Measurements from ENCODE around the gene SPIRE1. TPM values are rescaled to one million over a fixed set of nuclear protein-coding genes. Genes with fewer than 3 reads are reported as not detected.

SPIRE1 gene
- total RNA-seq, 1 experiment from 2014 or later: 9.5 TPM

- CTCF ChIA-PET: no interaction called here
- Mint-ChIP-seq H3K27ac (ENCODE audit: unreplicated experiment) (no peak overlapping the region), H3K9me3 (ENCODE audit: unreplicated experiment) (no peaks in the 10 kb centered on the region), H3K36me3 (ENCODE audit: insufficient read depth, unreplicated experiment) (no peaks in the 10 kb centered on the region), H3K4me1 (ENCODE audit: low read depth, unreplicated experiment) (peaks cover 7% of the 10 kb centered on the region), H3K4me3 (ENCODE audit: unreplicated experiment) (no peak overlapping the region), H3K27me3 (ENCODE audit: insufficient read depth, unreplicated experiment) (no peaks in the 10 kb centered on the region)
- BruUV-seq (replicated peaks): no TSS peak
- intact Hi-C loops (cut with micrococcal nuclease; ENCODE audit: unreplicated experiment): no loop called here
- POLR2A ChIA-PET: no interaction called here
- H3K9me3 ChIP-seq: no peaks in the 10 kb centered on the region
- H3K4me3 ChIP-seq (ENCODE audit: low read depth, low read length): no peak overlapping the region
- H3K27me3 ChIP-seq (replicated peaks; ENCODE audit: control insufficient read depth, insufficient read depth, low read length): no peaks in the 10 kb centered on the region
- TF ChIP-seq CTCF (IDR thresholded peaks at IDR 0.05; ENCODE audit: insufficient read depth in 1 of 2, low read depth in 1 of 2, low read length in 1 of 2, severe bottlenecking in 1 of 2, unreplicated experiment in 1 of 2): no peak
- peaks cover 13% of the 10 kb centered on the region for H3K4me1 ChIP-seq
- DNase-seq: no peak
- H3K36me3 ChIP-seq (ENCODE audit: control insufficient read depth, insufficient read depth, low read length): no peaks in the 10 kb centered on the region
Observed at GRCh38 chr18:12599543-12599942, 58.4 kb downstream of the SPIRE1 start.

- no peaks in the 10 kb centered on the region for H3K9me3 ChIP-seq
- Mint-ChIP-seq H3K36me3 (ENCODE audit: insufficient read depth, unreplicated experiment) (no peaks in the 10 kb centered on the region), H3K27ac (ENCODE audit: unreplicated experiment) (no peak overlapping the region), H3K9me3 (ENCODE audit: unreplicated experiment) (no peaks in the 10 kb centered on the region), H3K4me3 (ENCODE audit: unreplicated experiment) (no peak overlapping the region), H3K4me1 (ENCODE audit: low read depth, unreplicated experiment) (peaks cover 7% of the 10 kb centered on the region), H3K27me3 (ENCODE audit: insufficient read depth, unreplicated experiment) (no peaks in the 10 kb centered on the region)
- H3K4me3 ChIP-seq (ENCODE audit: low read depth, low read length): no peak overlapping the region
- no peaks in the 10 kb centered on the region for H3K27me3 ChIP-seq (replicated peaks; ENCODE audit: control insufficient read depth, insufficient read depth, low read length)
- POLR2A ChIA-PET: interaction anchor here (0.8 kb wide), 1 partner anchor 221 kb away, joined by 3 read pairs; the partner anchor contains the start of gene AFG3L2
- DNase-seq: no peak
- H3K36me3 ChIP-seq (ENCODE audit: control insufficient read depth, insufficient read depth, low read length): no peaks in the 10 kb centered on the region
- peaks cover 13% of the 10 kb centered on the region for H3K4me1 ChIP-seq
- intact Hi-C loops (cut with micrococcal nuclease; ENCODE audit: unreplicated experiment): no loop called here
- CTCF ChIA-PET: interaction anchor here (0.6 kb wide), 1 partner anchor 327 kb away, joined by 9 read pairs; no protein-coding TSS in a partner anchor
- no peak for TF ChIP-seq CTCF (IDR thresholded peaks at IDR 0.05; ENCODE audit: insufficient read depth in 1 of 2, low read depth in 1 of 2, low read length in 1 of 2, severe bottlenecking in 1 of 2, unreplicated experiment in 1 of 2)
- BruUV-seq (replicated peaks): no TSS peak
Observed at GRCh38 chr18:12598181-12598930, 59.6 kb downstream of the SPIRE1 start.

- intact Hi-C loops (cut with micrococcal nuclease; ENCODE audit: unreplicated experiment): no loop called here
- no peaks in the 10 kb centered on the region for H3K36me3 Mint-ChIP-seq (ENCODE audit: insufficient read depth, unreplicated experiment)
- BruUV-seq (replicated peaks): no TSS peak
- H3K4me1 Mint-ChIP-seq (ENCODE audit: low read depth, unreplicated experiment): peaks cover 7% of the 10 kb centered on the region
- no peaks in the 10 kb centered on the region for H3K9me3 ChIP-seq
- no peak for TF ChIP-seq CTCF (IDR thresholded peaks at IDR 0.05; ENCODE audit: insufficient read depth in 1 of 2, low read depth in 1 of 2, low read length in 1 of 2, severe bottlenecking in 1 of 2, unreplicated experiment in 1 of 2)
- no peak overlapping the region for H3K4me3 Mint-ChIP-seq (ENCODE audit: unreplicated experiment)
- no peaks in the 10 kb centered on the region for H3K36me3 ChIP-seq (ENCODE audit: control insufficient read depth, insufficient read depth, low read length)
- no peaks in the 10 kb centered on the region for H3K27me3 ChIP-seq (replicated peaks; ENCODE audit: control insufficient read depth, insufficient read depth, low read length)
- peak; percentile 34 to 51 for DNase-seq
- no peaks in the 10 kb centered on the region for H3K27me3 Mint-ChIP-seq (ENCODE audit: insufficient read depth, unreplicated experiment)
- CTCF ChIA-PET: interaction anchor here (0.6 kb wide), 1 partner anchor 326 kb away, joined by 9 read pairs; no protein-coding TSS in a partner anchor
- H3K9me3 Mint-ChIP-seq (ENCODE audit: unreplicated experiment): no peaks in the 10 kb centered on the region
- H3K4me3 ChIP-seq (ENCODE audit: low read depth, low read length): no peak overlapping the region
- POLR2A ChIA-PET: interaction anchor here (0.8 kb wide), 1 partner anchor 221 kb away, joined by 3 read pairs; the partner anchor contains the start of gene AFG3L2
- no peak overlapping the region for H3K27ac Mint-ChIP-seq (ENCODE audit: unreplicated experiment)
- peaks cover 13% of the 10 kb centered on the region for H3K4me1 ChIP-seq
Observed at GRCh38 chr18:12597760-12598159, 60.1 kb downstream of the SPIRE1 start.
